OCI-LY1 (cell line): Measurements from ENCODE around the gene EFHD1.

Experiments used
- H2AFZ ChIP-seq: fragments of 200-600 bp; sonication (generic), shearing (Covaris generic); 2 replicates; pipeline ENCODE4 v1.6.0; 2014; ENCODE audit warnings: antibody characterized with exemption, mild to moderate bottlenecking, low read length
- H3F3A ChIP-seq: fragments of 200-600 bp; sonication (generic), shearing (Covaris generic); 2 replicates; pipeline ENCODE4 v1.6.0; 2014; ENCODE audit warnings: mild to moderate bottlenecking, antibody characterized with exemption, low read length, moderate library complexity; ENCODE audit not compliant: insufficient read depth
- H3K27ac ChIP-seq: fragments of 200-600 bp; sonication (generic); 2 replicates; pipeline ENCODE4 v1.5.1; 2014; ENCODE audit warnings: low read length, mixed run types, mild to moderate bottlenecking, low read depth; ENCODE audit not compliant: poor library complexity, severe bottlenecking
- H3K27me3 ChIP-seq: fragments of 200-600 bp; sonication (generic); 2 replicates; pipeline ENCODE4 v1.6.0; 2014; ENCODE audit warnings: antibody characterized with exemption, mild to moderate bottlenecking, low read length, moderate library complexity; ENCODE audit not compliant: insufficient read depth
- H3K36me3 ChIP-seq: fragments of 200-600 bp; sonication (generic); 2 replicates; pipeline ENCODE4 v1.6.1; 2014; ENCODE audit warnings: mild to moderate bottlenecking, antibody characterized with exemption, low read length, moderate library complexity, mixed read lengths; ENCODE audit not compliant: insufficient read depth
- H3K4me1 ChIP-seq: fragments of 200-600 bp; sonication (generic); 2 replicates; pipeline ENCODE4 v1.5.1; 2014; ENCODE audit warnings: mild to moderate bottlenecking, low read length, moderate library complexity; ENCODE audit not compliant: insufficient read depth, severe bottlenecking
- H3K4me2 ChIP-seq: fragments of 200-600 bp; sonication (generic), shearing (Covaris generic); 2 replicates; pipeline ENCODE4 v1.6.1; 2014; ENCODE audit warnings: low read length
- H3K4me3 ChIP-seq: fragments of 200-600 bp; sonication (generic); 2 replicates; pipeline ENCODE4 v1.5.1; 2014; ENCODE audit warnings: low read length, low read depth, mild to moderate bottlenecking, mixed read lengths; ENCODE audit not compliant: poor library complexity, severe bottlenecking
- H3K79me2 ChIP-seq: fragments of 200-600 bp; shearing (Covaris generic); 2 replicates; pipeline ENCODE4 v1.6.1; 2016; ENCODE audit warnings: mixed run types, low read length, mixed read lengths; ENCODE audit not compliant: insufficient read depth
- H3K9ac ChIP-seq: fragments of 200-600 bp; sonication (generic), shearing (Covaris generic); 2 replicates; pipeline ENCODE4 v1.6.1; 2014; ENCODE audit warnings: mild to moderate bottlenecking, low read length, mixed read lengths
- H3K9me2 ChIP-seq: fragments of 200-600 bp; sonication (generic), shearing (Covaris generic); 2 replicates; pipeline ENCODE4 v1.6.1; 2014; ENCODE audit warnings: low read depth, mild to moderate bottlenecking, low read length, mixed read lengths
- H3K9me3 ChIP-seq: fragments of 200-600 bp; shearing (Covaris generic); 2 replicates; pipeline ENCODE4 v1.6.1; 2014; ENCODE audit warnings: low read length, mixed read lengths
- H4K20me1 ChIP-seq: fragments of 200-600 bp; sonication (generic), shearing (Covaris generic); 2 replicates; pipeline ENCODE4 v1.6.0; 2016; ENCODE audit warnings: mild to moderate bottlenecking, low read length; ENCODE audit not compliant: insufficient read depth
- CTCF ChIP-seq: fragments of 200-600 bp; sonication (generic), shearing (Covaris generic); IDR thresholded peaks from 2 replicates; pipeline ENCODE4 v1.5.1; 2017; ENCODE audit warnings: mild to moderate bottlenecking, antibody characterized with exemption, low read length, moderate library complexity, mixed read lengths
- EZH2 ChIP-seq: fragments of 200-600 bp; sonication (generic), shearing (Covaris generic); IDR thresholded peaks from 2 replicates; pipeline ENCODE4 v1.8.0; 2017; ENCODE audit warnings: borderline replicate concordance, mixed run types, mild to moderate bottlenecking, antibody characterized with exemption, low read length, moderate library complexity, mixed read lengths

The EFHD1 gene

DNA sequence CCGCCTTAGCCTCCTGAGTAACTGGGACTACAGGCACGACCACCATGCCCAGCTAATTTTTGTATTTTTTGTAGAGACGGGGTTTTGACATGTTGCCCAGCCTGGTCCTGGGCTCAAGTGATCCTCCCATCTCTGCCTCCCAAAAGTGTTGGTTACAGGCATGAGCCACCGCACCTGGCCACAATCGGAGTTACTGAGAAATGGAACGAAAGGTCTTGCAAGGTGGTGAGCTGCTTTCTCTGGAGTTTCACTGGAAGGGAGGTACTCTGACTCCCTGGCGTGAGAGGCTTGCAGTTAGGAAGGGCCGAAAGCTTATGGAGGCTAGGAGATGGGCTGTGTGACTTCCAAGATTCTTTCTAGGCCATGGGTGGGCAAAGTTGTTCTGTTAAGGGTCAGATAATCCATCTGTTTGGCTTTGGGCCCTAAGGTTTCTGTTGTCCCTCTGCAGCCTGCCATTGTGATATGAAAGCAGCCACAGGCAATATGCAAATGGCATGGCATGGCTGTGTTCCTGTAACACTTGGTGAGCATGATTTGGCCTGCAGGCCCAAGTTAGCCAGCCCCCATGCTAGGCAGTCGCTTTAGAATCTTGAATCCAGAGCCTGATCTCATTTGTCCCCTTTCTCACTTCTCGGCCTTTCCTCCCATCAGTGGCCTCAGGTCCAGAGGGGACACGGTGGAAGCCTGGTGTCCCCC is 7.9 kb downstream of the EFHD1 start:
- no peak overlapping the region for H3K27ac ChIP-seq
- no peaks in the 10 kb centered on the region for H3K36me3 ChIP-seq
- H3K4me1 ChIP-seq = no peaks in the 10 kb centered on the region
- no peaks in the 10 kb centered on the region for H3K9me2 ChIP-seq
- H3K9ac ChIP-seq = no peak overlapping the region
- H2AFZ ChIP-seq = no peak overlapping the region
- H3K9me3 ChIP-seq = no peaks in the 10 kb centered on the region
- no peak overlapping the region for H3K4me2 ChIP-seq
- H3K4me3 ChIP-seq = no peak overlapping the region
- no peaks in the 10 kb centered on the region for H4K20me1 ChIP-seq
- no peaks in the 10 kb centered on the region for H3K79me2 ChIP-seq
- TF ChIP-seq EZH2 = no peak
- TF ChIP-seq CTCF = no peak
- no peaks in the 10 kb centered on the region for H3F3A ChIP-seq
- H3K27me3 ChIP-seq = no peaks in the 10 kb centered on the region; the same call in 1 of the 2 replicates

DNA sequence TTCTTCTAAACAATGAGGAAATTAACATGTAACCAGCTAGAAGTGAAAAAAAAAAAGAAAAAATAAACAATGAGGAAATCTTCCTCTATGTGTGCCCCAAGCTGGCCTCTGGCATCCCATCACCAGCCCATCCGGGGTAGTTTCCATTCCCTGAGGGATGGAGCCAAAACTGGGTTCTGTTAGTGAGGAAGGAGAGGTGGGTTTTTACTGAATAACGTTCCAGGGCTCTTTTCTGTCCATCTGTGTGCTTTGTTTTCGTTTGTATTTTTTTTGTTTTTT is 9.7 kb downstream of the EFHD1 start:
- Histone ChIP-seq H3K4me2 (no peak overlapping the region), H3K27ac (no peak overlapping the region), H4K20me1 (no peaks in the 10 kb centered on the region), H3K79me2 (no peaks in the 10 kb centered on the region), H2AFZ (no peak overlapping the region), H3K9me3 (no peaks in the 10 kb centered on the region), H3K4me1 (no peaks in the 10 kb centered on the region), H3K9me2 (no peaks in the 10 kb centered on the region), H3K27me3 (no peaks in the 10 kb centered on the region), H3F3A (no peaks in the 10 kb centered on the region), H3K9ac (no peak overlapping the region), H3K36me3 (no peaks in the 10 kb centered on the region), H3K4me3 (no peak overlapping the region)
- no peak for TF ChIP-seq CTCF
- no peak for TF ChIP-seq EZH2

GRCh38 chr2:232643813-232644347 is 10.5 kb downstream of the EFHD1 start:
- H3F3A ChIP-seq = no peaks in the 10 kb centered on the region
- no peaks in the 10 kb centered on the region for H3K27me3 ChIP-seq
- H4K20me1 ChIP-seq = no peaks in the 10 kb centered on the region
- H2AFZ ChIP-seq = no peak overlapping the region
- no peak overlapping the region for H3K9ac ChIP-seq
- H3K9me2 ChIP-seq = no peaks in the 10 kb centered on the region
- TF ChIP-seq EZH2 = no peak
- no peak for TF ChIP-seq CTCF
- H3K4me1 ChIP-seq = no peaks in the 10 kb centered on the region
- H3K79me2 ChIP-seq = no peaks in the 10 kb centered on the region
- H3K36me3 ChIP-seq = no peaks in the 10 kb centered on the region
- no peaks in the 10 kb centered on the region for H3K9me3 ChIP-seq
- no peak overlapping the region for H3K4me2 ChIP-seq
- no peak overlapping the region for H3K27ac ChIP-seq
- no peak overlapping the region for H3K4me3 ChIP-seq
